GM06990 (cell line): Measurements from ENCODE around the gene NAT9.

ENCODE experiments used
- DNase-seq: peaks from one replicate; pipeline ENCODE4 v3.0.0-alpha.2; 2011; ENCODE audit not compliant: insufficient read length; ENCODE audit errors: extremely low read depth
- H3K27me3 ChIP-seq: replicated peaks from 2 replicates; pipeline ENCODE4 v1.6.0; 2011; ENCODE audit warnings: low read length; ENCODE audit not compliant: control insufficient read depth, insufficient read depth
- H3K36me3 ChIP-seq: 2 replicates; pipeline ENCODE4 v1.5.1; 2011; ENCODE audit warnings: low read length; ENCODE audit not compliant: control insufficient read depth, insufficient read depth
- H3K4me3 ChIP-seq: replicated peaks from 2 replicates; pipeline ENCODE4 v1.5.1; 2011; ENCODE audit warnings: low read depth, mild to moderate bottlenecking, control low read depth, low read length
- TF ChIP-seq, protein P1 (sequence below): IDR thresholded peaks from 2 replicates; pipeline ENCODE4 v1.5.1; 2011; ENCODE audit warnings: low read length, control low read depth, mild to moderate bottlenecking, inconsistent platforms; ENCODE audit not compliant: insufficient read depth, poor library complexity, severe bottlenecking

The NAT9 gene

DNA sequence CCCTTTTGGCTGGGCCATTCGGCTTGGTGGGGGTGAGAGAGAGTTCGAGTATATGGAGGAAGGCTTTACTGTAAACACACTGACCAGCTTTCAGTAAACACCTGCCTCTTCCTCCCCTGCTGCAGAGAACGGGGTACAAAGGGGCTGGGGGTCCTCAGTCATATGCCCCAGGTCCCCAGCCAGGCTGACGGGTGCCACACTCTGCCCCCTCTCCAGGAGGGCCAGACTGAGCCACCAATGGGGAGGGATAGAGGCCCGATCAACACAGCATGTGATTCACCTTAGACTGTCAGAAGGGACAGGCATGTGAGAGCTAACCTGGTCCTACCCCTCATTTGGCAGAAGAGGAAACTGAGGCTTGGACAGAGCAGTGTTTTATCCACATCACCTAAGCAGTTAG lies 14.7 kb downstream of the NAT9 start:
- H3K27me3 ChIP-seq: no peaks in the 10 kb centered on the region
- TF ChIP-seq, protein P1, sequence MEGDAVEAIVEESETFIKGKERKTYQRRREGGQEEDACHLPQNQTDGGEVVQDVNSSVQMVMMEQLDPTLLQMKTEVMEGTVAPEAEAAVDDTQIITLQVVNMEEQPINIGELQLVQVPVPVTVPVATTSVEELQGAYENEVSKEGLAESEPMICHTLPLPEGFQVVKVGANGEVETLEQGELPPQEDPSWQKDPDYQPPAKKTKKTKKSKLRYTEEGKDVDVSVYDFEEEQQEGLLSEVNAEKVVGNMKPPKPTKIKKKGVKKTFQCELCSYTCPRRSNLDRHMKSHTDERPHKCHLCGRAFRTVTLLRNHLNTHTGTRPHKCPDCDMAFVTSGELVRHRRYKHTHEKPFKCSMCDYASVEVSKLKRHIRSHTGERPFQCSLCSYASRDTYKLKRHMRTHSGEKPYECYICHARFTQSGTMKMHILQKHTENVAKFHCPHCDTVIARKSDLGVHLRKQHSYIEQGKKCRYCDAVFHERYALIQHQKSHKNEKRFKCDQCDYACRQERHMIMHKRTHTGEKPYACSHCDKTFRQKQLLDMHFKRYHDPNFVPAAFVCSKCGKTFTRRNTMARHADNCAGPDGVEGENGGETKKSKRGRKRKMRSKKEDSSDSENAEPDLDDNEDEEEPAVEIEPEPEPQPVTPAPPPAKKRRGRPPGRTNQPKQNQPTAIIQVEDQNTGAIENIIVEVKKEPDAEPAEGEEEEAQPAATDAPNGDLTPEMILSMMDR: no peak
- H3K36me3 ChIP-seq: peaks cover 2% of the 10 kb centered on the region; the same call in 1 of the 2 replicates
- no peak for DNase-seq
- no peak overlapping the region for H3K4me3 ChIP-seq

DNA sequence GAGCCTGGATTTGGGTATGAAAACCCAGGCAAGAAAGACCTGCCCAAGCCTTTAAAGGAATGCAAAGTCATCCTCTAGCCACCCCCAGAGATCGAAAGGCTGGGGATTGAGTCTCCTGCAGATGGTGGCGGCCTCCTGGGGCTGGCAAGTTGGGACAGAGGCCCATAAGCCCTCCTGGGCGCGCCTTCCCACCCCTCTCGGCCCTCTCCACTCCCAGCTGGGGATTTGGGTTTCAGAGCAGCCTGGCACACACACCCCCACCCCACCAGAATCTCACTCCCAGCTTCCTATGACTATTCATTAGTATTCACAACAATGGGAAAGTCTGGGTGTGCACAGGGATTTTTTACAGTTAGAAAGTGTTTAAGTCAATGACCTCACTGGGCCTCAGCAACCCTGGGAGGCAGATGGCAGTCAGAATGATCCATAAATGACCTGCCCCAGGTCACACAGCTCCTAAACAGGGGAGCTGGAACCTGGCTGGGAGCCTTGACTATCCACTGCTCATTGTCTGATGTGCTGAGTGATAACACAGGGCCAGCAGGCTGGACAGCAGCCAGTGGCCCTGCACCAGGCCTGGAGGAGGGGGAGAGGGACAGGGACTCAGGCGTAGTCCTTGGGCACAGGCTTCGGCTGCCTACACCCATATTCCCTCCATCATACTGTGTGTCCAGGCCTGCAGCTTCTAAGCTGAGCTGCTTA lies 15.6 kb downstream of the NAT9 start:
- DNase-seq: no peak
- Histone ChIP-seq H3K27me3 (no peaks in the 10 kb centered on the region), H3K36me3 (peaks cover 2% of the 10 kb centered on the region; the same call in 1 of the 2 replicates), H3K4me3 (no peak overlapping the region)
- TF ChIP-seq, protein P1: no peak

DNA sequence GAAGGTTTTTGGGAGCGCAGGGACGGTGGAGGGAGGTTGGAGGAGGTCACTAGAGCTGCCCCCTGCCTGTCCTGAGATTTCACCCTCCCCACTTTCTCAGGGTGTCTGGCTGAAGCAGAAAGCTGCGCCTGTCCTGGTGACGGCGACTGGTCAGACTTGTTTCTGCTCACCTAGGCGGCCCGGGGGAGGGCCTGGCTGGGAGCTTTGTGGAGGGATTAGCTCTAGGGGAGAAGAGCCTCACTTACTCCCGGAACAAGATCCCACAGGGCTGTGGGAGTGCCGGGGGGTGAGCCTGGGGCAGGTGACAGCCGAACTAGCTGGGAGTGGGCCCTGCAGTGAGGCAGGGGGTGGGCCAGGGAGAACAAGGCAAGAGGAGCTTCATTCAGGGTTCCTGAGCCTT lies 16.2 kb downstream of the NAT9 start:
- TF ChIP-seq, protein P1: no peak
- peaks cover 2% of the 10 kb centered on the region; the same call in 1 of the 2 replicates for H3K36me3 ChIP-seq
- DNase-seq: no peak
- H3K27me3 ChIP-seq: no peaks in the 10 kb centered on the region
- no peak overlapping the region for H3K4me3 ChIP-seq

DNA sequence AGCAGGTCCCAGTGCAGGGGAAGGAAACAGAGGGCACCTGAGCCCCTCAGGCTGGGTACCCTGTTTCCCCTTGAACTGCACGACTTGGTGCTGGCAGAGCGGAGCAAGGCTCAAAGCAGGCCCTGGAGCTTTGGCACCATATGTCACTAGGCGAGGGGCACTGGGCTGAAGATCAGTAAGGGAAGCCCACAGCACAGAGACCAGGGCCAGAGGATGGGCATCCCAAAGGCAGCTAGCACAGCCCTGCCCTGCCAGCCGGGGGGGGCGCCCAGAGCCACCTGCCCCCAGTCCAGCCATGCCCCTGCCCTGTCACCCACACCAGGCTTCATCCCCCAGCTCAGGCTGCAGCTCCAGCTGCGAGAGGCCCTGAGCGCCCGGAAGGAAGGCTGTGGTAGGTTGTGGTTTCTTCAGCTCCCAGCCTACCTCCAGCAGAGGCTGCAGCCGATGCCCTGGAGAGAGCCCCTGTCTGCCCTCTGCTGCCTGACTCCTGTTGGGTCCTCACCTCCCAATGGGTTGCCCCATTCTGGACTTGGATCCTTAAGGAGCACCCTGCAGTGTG lies 16.8 kb downstream of the NAT9 start:
- TF ChIP-seq, protein P1: peak; percentile 41

DNA sequence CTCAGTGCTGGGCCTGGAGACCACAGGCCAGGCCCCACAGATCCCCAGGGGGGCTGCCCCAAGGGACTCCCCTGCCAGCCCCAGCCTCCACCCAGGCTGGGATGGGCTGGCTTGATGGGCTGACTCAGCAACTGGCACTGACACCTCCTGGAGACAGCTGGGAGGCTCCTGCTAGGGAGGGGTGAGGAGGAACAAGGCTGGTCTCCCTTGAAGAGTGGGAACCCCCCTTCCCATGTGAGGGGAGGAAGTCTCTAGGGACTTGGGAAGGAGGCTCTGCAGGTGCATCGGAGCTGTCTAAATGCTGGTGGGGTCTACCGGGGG lies 17.3 kb downstream of the NAT9 start:
- no peaks in the 10 kb centered on the region for H3K27me3 ChIP-seq
- peaks cover 2% of the 10 kb centered on the region; the same call in 1 of the 2 replicates for H3K36me3 ChIP-seq
- no peak for DNase-seq
- TF ChIP-seq, protein P1: no peak
- H3K4me3 ChIP-seq: no peak overlapping the region

More for the DNA sequence above, 16.8 kb downstream of the NAT9 start:
- peak; percentile 60 for DNase-seq
- Histone ChIP-seq H3K4me3 (no peak overlapping the region), H3K27me3 (no peaks in the 10 kb centered on the region), H3K36me3 (peaks cover 2% of the 10 kb centered on the region; the same call in 1 of the 2 replicates)
